Stimulated activated naive B cell treated with anti-CD40 and anti-IgM and Interleukin-4, amounts not matched to agents 10 μg/mL and 1 μg/mL and 100 μg/mL, for 72 hours (primary cell): ENCODE measurements around the gene RIT2.
"Not testable (repeated sequence)": the region's sequence is repeated elsewhere in the genome, so short reads cannot be mapped to it uniquely, and the experiment has no call there.

Experiments used
- ATAC-seq, 2 donors: fragments of 150-1000 bp; cut with Tn5 transposase; replicated peaks; 2 replicates each; pipeline ENCODE4 v1.10.0; 2021; ENCODE audit warnings: moderate library complexity in 1 of 2
- DNase-seq: peaks from one replicate; pipeline ENCODE4 v3.0.0; 2021
- H3K27ac Mint-ChIP-seq: one replicate; pipeline ENCODE4 v1.8.0; 2022; ENCODE audit warnings: mild to moderate bottlenecking, mixed read lengths
- H3K27me3 Mint-ChIP-seq, 2 donors: one replicate each; pipeline ENCODE4 v1.8.0; 2022; ENCODE audit warnings: mixed read lengths in 2 of 2
- H3K36me3 Mint-ChIP-seq, 2 donors: one replicate each; pipeline ENCODE4 v1.8.0; 2022; ENCODE audit warnings: mixed read lengths in 2 of 2, mild to moderate bottlenecking in 1 of 2
- H3K4me1 Mint-ChIP-seq, 2 donors: one replicate each; pipeline ENCODE4 v1.8.0; 2022; ENCODE audit warnings: mixed read lengths in 2 of 2, mild to moderate bottlenecking in 1 of 2
- H3K4me3 Mint-ChIP-seq, 2 donors: one replicate each; pipeline ENCODE4 v1.8.0; 2022; ENCODE audit warnings: mild to moderate bottlenecking in 2 of 2, mixed read lengths in 2 of 2, moderate library complexity in 1 of 2
- H3K9me3 Mint-ChIP-seq, 2 donors: one replicate each; pipeline ENCODE4 v1.8.0; 2022; ENCODE audit warnings: mixed read lengths in 2 of 2, mild to moderate bottlenecking in 1 of 2

Gene RIT2

DNA sequence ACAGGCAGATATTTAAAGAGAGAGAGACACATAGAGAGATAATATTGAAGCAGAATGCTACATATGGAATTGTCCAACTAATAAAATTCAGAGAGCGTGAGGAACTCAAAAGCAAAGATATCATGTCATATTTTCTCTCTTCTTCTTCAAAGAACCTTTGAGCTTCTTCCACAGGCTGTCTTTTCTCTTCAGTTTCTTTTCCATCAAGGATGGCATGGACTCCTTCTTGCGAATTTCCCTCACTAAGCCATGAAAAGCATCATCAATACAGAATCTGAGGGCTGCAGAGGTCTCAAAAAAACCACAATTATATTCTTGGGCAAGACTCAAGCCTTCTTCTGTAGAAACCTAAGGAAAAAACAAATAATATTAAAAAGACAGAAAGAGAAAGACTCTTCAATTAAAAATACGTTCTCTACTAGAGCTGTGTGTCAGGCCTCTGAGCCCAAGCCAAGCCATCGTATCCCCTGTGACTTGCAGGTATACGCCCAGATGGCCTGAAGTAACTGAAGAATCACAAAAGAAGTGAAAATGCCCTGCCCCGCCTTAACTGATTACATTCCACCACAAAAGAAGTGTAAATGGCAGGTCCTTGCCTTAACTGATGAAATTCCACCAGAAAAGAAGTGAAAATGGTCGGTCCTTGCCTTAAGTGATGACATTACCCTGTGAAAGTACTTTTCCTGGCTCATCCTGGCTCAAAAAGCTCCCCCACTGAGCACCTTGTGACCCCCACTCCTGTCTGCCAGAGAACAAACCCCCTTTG lies 371.9 kb downstream of the RIT2 start:
- no peak overlapping the region for H3K27ac Mint-ChIP-seq
- no peaks in the 10 kb centered on the region for H3K27me3 Mint-ChIP-seq
- ATAC-seq (no peak), DNase-seq (no peak)
- H3K36me3 Mint-ChIP-seq = no peaks in the 10 kb centered on the region
- H3K4me1 Mint-ChIP-seq = no peaks in the 10 kb centered on the region
- peaks cover 1 to 3% of the 10 kb centered on the region in 2 donors for H3K9me3 Mint-ChIP-seq
- H3K4me3 Mint-ChIP-seq = no peak overlapping the region

DNA sequence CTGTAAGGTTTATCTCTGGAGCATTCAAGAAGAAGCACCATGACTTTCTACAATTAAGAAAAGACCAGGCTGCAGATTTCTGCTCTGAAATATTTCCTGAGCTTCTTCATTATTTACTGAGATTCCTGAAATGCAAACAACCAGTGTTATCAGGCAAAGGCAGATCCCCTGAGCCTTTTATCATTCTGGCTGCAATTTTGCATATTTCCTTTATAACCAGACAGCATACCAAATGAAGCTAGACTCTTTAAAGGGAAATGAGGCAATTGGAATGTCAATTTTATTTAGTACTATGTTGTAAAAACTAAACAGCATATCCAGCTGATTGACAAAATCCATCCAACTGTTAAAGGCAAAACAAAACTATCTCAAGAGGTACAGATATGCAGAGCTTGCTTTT lies 372.5 kb downstream of the RIT2 start:
- Mint-ChIP-seq H3K4me3 (no peak overlapping the region), H3K27ac (no peak overlapping the region), H3K4me1 (no peaks in the 10 kb centered on the region), H3K36me3 (no peaks in the 10 kb centered on the region), H3K9me3 (peaks cover 3 to 4% of the 10 kb centered on the region in 2 donors), H3K27me3 (no peaks in the 10 kb centered on the region)
- ATAC-seq = no peak
- DNase-seq = no peak

GRCh38 chr18:42742474-42742873 lies 373.0 kb downstream of the RIT2 start:
- Mint-ChIP-seq H3K4me3 (no peak overlapping the region), H3K4me1 (no peaks in the 10 kb centered on the region), H3K27ac (no peak overlapping the region), H3K9me3 (peaks cover 3 to 5% of the 10 kb centered on the region in 2 donors), H3K36me3 (no peaks in the 10 kb centered on the region), H3K27me3 (no peaks in the 10 kb centered on the region)
- DNase-seq (no peak), ATAC-seq (no peak)

DNA sequence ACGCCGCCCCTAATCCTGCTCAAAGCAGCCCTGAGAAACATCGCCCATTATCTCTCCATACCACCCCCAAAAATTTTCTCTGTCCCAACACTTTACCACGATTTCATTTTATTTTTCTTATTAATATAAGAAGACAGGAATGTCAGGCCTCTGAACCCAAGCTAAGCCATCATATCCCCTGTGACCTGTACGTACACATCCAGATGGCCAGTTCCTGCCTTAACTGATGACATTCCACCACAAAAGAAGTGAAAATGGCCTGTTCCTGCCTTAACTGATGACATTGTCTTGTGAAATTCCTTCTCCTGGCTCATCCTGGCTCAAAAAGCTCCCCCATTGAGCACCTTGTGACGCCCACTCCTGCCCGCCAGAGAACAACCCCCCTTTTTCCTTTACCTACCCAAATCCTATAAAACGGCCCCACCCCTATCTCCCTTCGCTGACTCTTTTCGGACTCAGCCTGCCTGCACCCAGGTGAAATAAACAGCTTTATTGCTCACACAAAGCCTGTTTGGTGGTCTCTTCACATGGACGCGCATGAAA lies 373.6 kb downstream of the RIT2 start:
- not testable (repeated sequence) for DNase-seq, H3K27ac Mint-ChIP-seq, H3K36me3 Mint-ChIP-seq, H3K4me3 Mint-ChIP-seq, H3K4me1 Mint-ChIP-seq, H3K9me3 Mint-ChIP-seq, H3K27me3 Mint-ChIP-seq, ATAC-seq

- H3K4me1 Mint-ChIP-seq, H3K27ac Mint-ChIP-seq, H3K27me3 Mint-ChIP-seq, ATAC-seq, DNase-seq, H3K9me3 Mint-ChIP-seq, H3K4me3 Mint-ChIP-seq, H3K36me3 Mint-ChIP-seq: not testable (repeated sequence)
Measured at GRCh38 chr18:42741299-42741698, 374.2 kb downstream of the RIT2 start.

GRCh38 chr18:42736074-42736473 lies 379.4 kb downstream of the RIT2 start:
- Mint-ChIP-seq H3K4me3 (no peak overlapping the region), H3K27me3 (no peaks in the 10 kb centered on the region), H3K9me3 (peaks cover 0 to 4% of the 10 kb centered on the region in 2 donors), H3K27ac (no peak overlapping the region), H3K4me1 (no peaks in the 10 kb centered on the region), H3K36me3 (no peaks in the 10 kb centered on the region)
- DNase-seq (no peak), ATAC-seq (no peak)

DNA sequence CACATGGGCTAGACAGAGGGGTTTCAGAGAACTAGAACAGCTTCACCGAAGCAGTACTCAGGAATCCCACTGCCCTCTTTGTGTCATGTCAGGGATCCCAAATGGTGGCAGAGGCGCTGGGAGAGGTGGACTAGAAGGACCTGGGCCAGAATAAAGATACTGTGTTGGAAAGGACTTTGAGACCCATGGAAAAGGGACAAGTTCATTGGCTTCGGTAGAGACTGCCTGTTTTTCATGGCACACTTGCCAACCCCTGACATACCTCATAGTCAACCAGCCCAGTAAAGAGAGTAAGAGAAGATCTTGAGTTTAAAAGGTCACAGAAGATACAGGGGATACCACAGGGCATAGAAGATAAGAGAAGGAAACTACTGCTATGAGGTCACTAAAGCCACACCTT lies 381.0 kb downstream of the RIT2 start:
- no peak for DNase-seq
- Mint-ChIP-seq H3K27ac (no peak overlapping the region), H3K27me3 (no peaks in the 10 kb centered on the region), H3K9me3 (peaks cover 0 to 4% of the 10 kb centered on the region in 2 donors), H3K36me3 (no peaks in the 10 kb centered on the region), H3K4me3 (no peak overlapping the region), H3K4me1 (no peaks in the 10 kb centered on the region)
- no peak for ATAC-seq

DNA sequence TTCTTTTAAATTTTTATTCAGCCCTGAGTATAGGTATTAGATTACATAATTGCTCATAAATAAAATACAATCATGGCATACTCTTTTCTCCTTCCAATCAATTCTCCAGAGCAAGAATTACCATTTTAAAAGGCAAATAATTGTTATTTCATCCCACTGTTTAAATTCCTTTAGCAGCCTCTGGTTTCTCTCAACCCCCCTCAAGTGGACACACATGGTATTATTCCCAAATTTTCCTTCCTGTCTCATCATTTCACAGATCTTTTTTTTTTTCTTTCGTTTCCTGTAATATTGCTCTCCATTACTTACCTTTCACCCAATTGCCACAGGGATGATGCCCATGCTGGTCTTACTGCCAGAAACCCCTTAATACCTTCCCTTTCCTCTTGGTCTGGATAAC lies 385.2 kb downstream of the RIT2 start:
- Mint-ChIP-seq H3K36me3 (no peaks in the 10 kb centered on the region), H3K27ac (no peak overlapping the region), H3K27me3 (no peaks in the 10 kb centered on the region), H3K4me3 (no peak overlapping the region), H3K4me1 (no peaks in the 10 kb centered on the region), H3K9me3 (peaks cover 2 to 4% of the 10 kb centered on the region in 2 donors)
- ATAC-seq (no peak), DNase-seq (no peak)

- DNase-seq (no peak), ATAC-seq (no peak)
- no peaks in the 10 kb centered on the region for H3K27me3 Mint-ChIP-seq
- H3K4me3 Mint-ChIP-seq = no peak overlapping the region
- H3K9me3 Mint-ChIP-seq = peaks cover 0 to 3% of the 10 kb centered on the region in 2 donors
- H3K4me1 Mint-ChIP-seq = no peaks in the 10 kb centered on the region
- no peaks in the 10 kb centered on the region for H3K36me3 Mint-ChIP-seq
- no peak overlapping the region for H3K27ac Mint-ChIP-seq
Measured at GRCh38 chr18:42719221-42719620, 396.3 kb downstream of the RIT2 start.

DNA sequence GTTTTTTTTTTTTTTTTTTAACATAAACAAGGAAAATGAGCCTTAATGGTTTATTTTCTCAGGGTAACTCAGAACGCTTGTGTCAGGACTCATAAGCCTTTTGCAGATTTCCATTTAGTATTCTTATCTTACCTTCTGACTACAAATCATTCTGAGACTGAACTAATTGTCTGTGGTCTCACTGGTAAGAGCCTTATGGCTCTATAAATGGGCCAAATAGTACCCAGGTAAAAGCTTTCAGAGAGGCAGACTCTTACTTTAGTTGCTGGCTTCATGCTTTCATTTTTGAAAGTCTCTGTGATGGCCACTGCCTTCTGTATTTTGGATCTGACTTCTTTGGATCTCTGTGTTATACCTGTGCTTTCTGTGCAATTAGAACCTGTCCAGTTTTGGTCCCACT lies 403.4 kb downstream of the RIT2 start:
- DNase-seq = no peak
- Mint-ChIP-seq H3K9me3 (peaks cover 0 to 1% of the 10 kb centered on the region in 2 donors), H3K27ac (no peak overlapping the region)

GRCh38 chr18:42707080-42707479 lies 408.4 kb downstream of the RIT2 start:
- no peaks in the 10 kb centered on the region for H3K4me1 Mint-ChIP-seq
- no peak for DNase-seq
- ATAC-seq = no peak
- H3K27ac Mint-ChIP-seq = no peak overlapping the region
- peaks cover 0 to 1% of the 10 kb centered on the region in 2 donors for H3K9me3 Mint-ChIP-seq
- no peaks in the 10 kb centered on the region for H3K36me3 Mint-ChIP-seq
- no peak overlapping the region for H3K4me3 Mint-ChIP-seq
- no peaks in the 10 kb centered on the region for H3K27me3 Mint-ChIP-seq

More for the DNA sequence above, 403.4 kb downstream of the RIT2 start:
- Mint-ChIP-seq H3K36me3 (no peaks in the 10 kb centered on the region), H3K4me1 (no peaks in the 10 kb centered on the region), H3K4me3 (no peak overlapping the region), H3K27me3 (no peaks in the 10 kb centered on the region)
- no peak for ATAC-seq

- DNase-seq (no peak), ATAC-seq (no peak)
- H3K9me3 Mint-ChIP-seq = peaks cover 0 to 1% of the 10 kb centered on the region in 2 donors
- no peak overlapping the region for H3K27ac Mint-ChIP-seq
- H3K27me3 Mint-ChIP-seq = no peaks in the 10 kb centered on the region
- H3K36me3 Mint-ChIP-seq = no peaks in the 10 kb centered on the region
- H3K4me1 Mint-ChIP-seq = no peaks in the 10 kb centered on the region
- no peak overlapping the region for H3K4me3 Mint-ChIP-seq
Measured at GRCh38 chr18:42706618-42707017, 408.9 kb downstream of the RIT2 start.

DNA sequence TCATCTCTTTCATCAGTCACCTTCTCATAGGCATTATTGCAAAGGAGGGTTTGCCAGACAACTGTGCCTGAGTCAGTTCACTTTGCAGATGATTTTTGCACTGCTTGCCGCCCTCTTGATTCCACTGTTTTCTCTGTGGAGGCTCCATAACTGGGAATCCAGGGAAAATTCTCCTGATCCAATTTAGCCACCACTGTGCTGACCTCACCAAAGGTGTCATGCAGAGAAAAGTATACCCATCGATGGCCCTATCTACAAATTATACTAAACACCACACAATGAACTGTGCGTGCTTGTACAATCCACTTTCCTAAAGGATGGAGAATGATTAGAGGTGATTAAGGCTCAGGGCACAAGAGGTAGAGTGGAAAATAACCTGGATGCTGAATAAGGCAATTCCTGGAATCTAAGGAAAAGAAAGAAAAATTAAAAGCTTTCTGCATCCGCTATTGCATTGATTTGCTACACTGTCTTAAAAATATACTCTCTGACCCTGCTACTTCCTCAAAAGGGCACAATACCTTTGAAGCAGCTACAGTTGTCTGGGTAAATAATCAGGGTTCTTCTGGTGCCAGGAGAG lies 409.4 kb downstream of the RIT2 start:
- Mint-ChIP-seq H3K36me3 (no peaks in the 10 kb centered on the region), H3K4me1 (no peaks in the 10 kb centered on the region), H3K27me3 (no peaks in the 10 kb centered on the region), H3K9me3 (peaks cover 0 to 1% of the 10 kb centered on the region in 2 donors), H3K4me3 (no peak overlapping the region), H3K27ac (no peak overlapping the region)
- DNase-seq (no peak), ATAC-seq (no peak)
